SK-N-SH treated with all-trans-retinoic acid at 6 μM for 48 hours (cell line): ENCODE data around the gene SLC41A3.
A peak's percentile ranks its signal among the peaks of the same experiment; 100 is the strongest.

ENCODE experiments used
- BACH2 ChIP-seq: fragments of 250-450 bp; sonication (Bioruptor Pico); IDR thresholded peaks from 2 replicates; pipeline ENCODE4 v1.9.0; 2021; ENCODE audit warnings: mild to moderate bottlenecking, borderline replicate concordance
- CSDC2 ChIP-seq: fragments of 250-450 bp; sonication (Bioruptor Pico); IDR thresholded peaks from 2 replicates; pipeline ENCODE4 v1.5.0; 2020; ENCODE audit warnings: mild to moderate bottlenecking, moderate library complexity
- ESRRG ChIP-seq: fragments of 250-450 bp; sonication (Bioruptor Pico); IDR thresholded peaks from 2 replicates; pipeline ENCODE4 v1.6.1; 2021; ENCODE audit warnings: mild to moderate bottlenecking
- GLIS3 ChIP-seq: fragments of 250-450 bp; sonication (Bioruptor Pico); IDR thresholded peaks from 2 replicates; pipeline ENCODE4 v1.5.0; 2020; ENCODE audit warnings: mild to moderate bottlenecking, moderate library complexity
- ISL1 ChIP-seq: fragments of 250-450 bp; sonication (Bioruptor Pico); IDR thresholded peaks from 2 replicates; pipeline ENCODE4 v2.1.2; 2022; ENCODE audit warnings: mild to moderate bottlenecking, moderate library complexity
- RARB ChIP-seq: fragments of 250-450 bp; sonication (Bioruptor Pico); IDR thresholded peaks from 2 replicates; pipeline ENCODE4 v1.8.0; 2021; ENCODE audit warnings: mild to moderate bottlenecking, moderate library complexity
- SNAI2 ChIP-seq: fragments of 250-450 bp; sonication (Bioruptor Pico); IDR thresholded peaks from 2 replicates; pipeline ENCODE4 v1.5.0; 2020; ENCODE audit warnings: mild to moderate bottlenecking, moderate library complexity
- TOX ChIP-seq: fragments of 250-450 bp; sonication (Bioruptor Pico); IDR thresholded peaks from 2 replicates; pipeline ENCODE4 v1.8.0; 2021; ENCODE audit warnings: mild to moderate bottlenecking, moderate library complexity, borderline replicate concordance
- ZFP3 ChIP-seq: fragments of 250-450 bp; sonication (Bioruptor Pico); IDR thresholded peaks from 2 replicates; pipeline ENCODE4 v1.5.0; 2020; ENCODE audit warnings: mild to moderate bottlenecking, moderate library complexity
- ZFP30 ChIP-seq: fragments of 450-650 bp; formaldehyde crosslinking; IDR thresholded peaks from 2 replicates; pipeline ENCODE4 v1.5.0; 2022; ENCODE audit warnings: mild to moderate bottlenecking, moderate library complexity
- ZNF70 ChIP-seq: fragments of 450-650 bp; formaldehyde crosslinking; IDR thresholded peaks from 2 replicates; pipeline ENCODE4 v1.5.0; 2020; ENCODE audit warnings: mild to moderate bottlenecking, moderate library complexity
- ZNF8 ChIP-seq: fragments of 450-650 bp; formaldehyde crosslinking; IDR thresholded peaks from 2 replicates; pipeline ENCODE4 v1.5.0; 2020; ENCODE audit warnings: mild to moderate bottlenecking, moderate library complexity
- TF ChIP-seq, protein P1 (sequence below): fragments of 250-450 bp; sonication (Bioruptor Pico); IDR thresholded peaks from 2 replicates; pipeline ENCODE4 v1.8.0; 2020; ENCODE audit warnings: mild to moderate bottlenecking, moderate library complexity, borderline replicate concordance
- TF ChIP-seq, protein P2 (sequence below): fragments of 250-450 bp; sonication (Bioruptor Pico); IDR thresholded peaks from 2 replicates; pipeline ENCODE4 v1.5.0; 2020; ENCODE audit warnings: mild to moderate bottlenecking, moderate library complexity

DNA sequence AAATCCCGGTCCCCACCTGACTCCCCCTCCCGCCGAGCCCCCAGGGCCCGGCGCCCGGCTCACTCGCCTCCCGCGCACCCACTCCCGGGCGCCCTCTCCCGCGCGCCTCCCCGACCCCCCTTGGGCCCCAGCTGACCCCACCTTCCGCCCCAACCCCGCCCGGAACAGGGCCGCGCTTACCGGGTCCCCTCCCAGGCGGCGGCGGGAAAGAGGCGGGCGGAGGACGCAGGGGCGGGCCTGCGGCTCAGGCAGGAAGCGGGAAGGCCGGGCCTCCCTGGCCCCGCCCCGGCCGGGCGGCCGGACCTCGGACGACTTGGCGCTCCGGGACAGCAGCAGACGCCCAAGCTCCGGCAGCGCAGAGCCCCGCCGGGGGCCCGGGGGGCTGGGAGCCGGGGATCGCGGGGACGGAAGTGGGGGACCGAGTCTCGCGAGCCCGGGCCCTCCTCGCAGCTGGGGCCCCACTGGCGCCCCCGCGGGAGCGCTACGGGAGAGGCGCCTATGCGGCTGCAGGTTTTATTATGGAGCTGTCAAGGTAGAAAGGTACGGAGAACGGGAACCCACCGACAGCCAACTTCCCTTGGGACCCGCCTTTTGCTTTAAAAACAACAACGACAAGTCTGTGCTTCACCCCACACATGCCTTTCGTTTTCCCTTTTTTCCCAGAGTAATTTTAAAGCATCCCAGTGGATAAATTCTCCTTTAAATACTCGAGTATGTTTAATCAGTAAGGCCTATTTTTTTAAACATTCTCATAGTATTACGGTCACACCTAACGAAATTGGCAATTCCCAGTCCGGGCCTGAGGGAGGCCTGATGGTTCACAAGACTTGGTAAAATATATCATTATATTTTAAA lies at the start of gene SLC41A3:
- TF ChIP-seq, protein P1, sequence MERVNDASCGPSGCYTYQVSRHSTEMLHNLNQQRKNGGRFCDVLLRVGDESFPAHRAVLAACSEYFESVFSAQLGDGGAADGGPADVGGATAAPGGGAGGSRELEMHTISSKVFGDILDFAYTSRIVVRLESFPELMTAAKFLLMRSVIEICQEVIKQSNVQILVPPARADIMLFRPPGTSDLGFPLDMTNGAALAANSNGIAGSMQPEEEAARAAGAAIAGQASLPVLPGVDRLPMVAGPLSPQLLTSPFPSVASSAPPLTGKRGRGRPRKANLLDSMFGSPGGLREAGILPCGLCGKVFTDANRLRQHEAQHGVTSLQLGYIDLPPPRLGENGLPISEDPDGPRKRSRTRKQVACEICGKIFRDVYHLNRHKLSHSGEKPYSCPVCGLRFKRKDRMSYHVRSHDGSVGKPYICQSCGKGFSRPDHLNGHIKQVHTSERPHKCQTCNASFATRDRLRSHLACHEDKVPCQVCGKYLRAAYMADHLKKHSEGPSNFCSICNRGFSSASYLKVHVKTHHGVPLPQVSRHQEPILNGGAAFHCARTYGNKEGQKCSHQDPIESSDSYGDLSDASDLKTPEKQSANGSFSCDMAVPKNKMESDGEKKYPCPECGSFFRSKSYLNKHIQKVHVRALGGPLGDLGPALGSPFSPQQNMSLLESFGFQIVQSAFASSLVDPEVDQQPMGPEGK = no peak
- TF ChIP-seq, protein P2, sequence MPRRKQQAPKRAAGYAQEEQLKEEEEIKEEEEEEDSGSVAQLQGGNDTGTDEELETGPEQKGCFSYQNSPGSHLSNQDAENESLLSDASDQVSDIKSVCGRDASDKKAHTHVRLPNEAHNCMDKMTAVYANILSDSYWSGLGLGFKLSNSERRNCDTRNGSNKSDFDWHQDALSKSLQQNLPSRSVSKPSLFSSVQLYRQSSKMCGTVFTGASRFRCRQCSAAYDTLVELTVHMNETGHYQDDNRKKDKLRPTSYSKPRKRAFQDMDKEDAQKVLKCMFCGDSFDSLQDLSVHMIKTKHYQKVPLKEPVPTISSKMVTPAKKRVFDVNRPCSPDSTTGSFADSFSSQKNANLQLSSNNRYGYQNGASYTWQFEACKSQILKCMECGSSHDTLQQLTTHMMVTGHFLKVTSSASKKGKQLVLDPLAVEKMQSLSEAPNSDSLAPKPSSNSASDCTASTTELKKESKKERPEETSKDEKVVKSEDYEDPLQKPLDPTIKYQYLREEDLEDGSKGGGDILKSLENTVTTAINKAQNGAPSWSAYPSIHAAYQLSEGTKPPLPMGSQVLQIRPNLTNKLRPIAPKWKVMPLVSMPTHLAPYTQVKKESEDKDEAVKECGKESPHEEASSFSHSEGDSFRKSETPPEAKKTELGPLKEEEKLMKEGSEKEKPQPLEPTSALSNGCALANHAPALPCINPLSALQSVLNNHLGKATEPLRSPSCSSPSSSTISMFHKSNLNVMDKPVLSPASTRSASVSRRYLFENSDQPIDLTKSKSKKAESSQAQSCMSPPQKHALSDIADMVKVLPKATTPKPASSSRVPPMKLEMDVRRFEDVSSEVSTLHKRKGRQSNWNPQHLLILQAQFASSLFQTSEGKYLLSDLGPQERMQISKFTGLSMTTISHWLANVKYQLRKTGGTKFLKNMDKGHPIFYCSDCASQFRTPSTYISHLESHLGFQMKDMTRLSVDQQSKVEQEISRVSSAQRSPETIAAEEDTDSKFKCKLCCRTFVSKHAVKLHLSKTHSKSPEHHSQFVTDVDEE (CRISPR knock-in tag) = 0 out of 2 replicates have a peak, but pooled peaks have one; percentile 19
- TF ChIP-seq RARB (CRISPR knock-in tag) (no peak), CSDC2 (CRISPR knock-in tag) (no peak), ZNF8 (CRISPR knock-in tag) (no peak), BACH2 (CRISPR knock-in tag) (no peak), TOX (CRISPR knock-in tag) (no peak), SNAI2 (CRISPR knock-in tag) (no peak), ZFP30 (CRISPR knock-in tag) (no peak), ZFP3 (CRISPR knock-in tag) (no peak), ESRRG (CRISPR knock-in tag) (no peak), GLIS3 (CRISPR knock-in tag) (no peak), ZNF70 (CRISPR knock-in tag) (no peak), ISL1 (CRISPR knock-in tag) (no peak)
